ENCODE measurements around the gene CELA3A. TPM values are rescaled to one million over a fixed set of nuclear protein-coding genes. Genes with fewer than 3 reads are reported as not detected.

Gene CELA3A
- total and polyA plus RNA-seq, 10 of the 15 experiments (the other 5 are each of a cell fraction or from before 2014, with no cell fraction given): 7.6 TPM; not detected in 9

GRCh38 chr1:21966247-21967000, 35.0 kb upstream of the CELA3A start:
- H3K9me3 ChIP-seq (replicated peaks; ENCODE audit: control insufficient read depth, insufficient read depth, low read length): no peaks in the 10 kb centered on the region
- H3K27ac ChIP-seq (ENCODE audit: control insufficient read depth, insufficient read depth): no peak overlapping the region
- WGBS (ENCODE audit: insufficient coverage, insufficient replicate concordance, low lambda C conversion rate, missing lambda C conversion rate): 39% methylated on average over 15 of the region's 15 CpGs
- DNase-seq (ENCODE audit: low read depth, low spot score) (no peak), ATAC-seq (0 out of 3 replicates have a peak, but pooled peaks have one; percentile 27), FAIRE-seq (no peak)
- POLR2A ChIA-PET: interaction anchor here (0.6 kb wide), 1 partner anchor 205 kb away, joined by 3 read pairs; no protein-coding TSS in a partner anchor
- BruUV-seq (replicated peaks): no TSS peak
- H3K4me3 ChIP-seq: no peak overlapping the region
- RAD21 ChIA-PET (ENCODE audit: unreplicated experiment): no interaction called here
- no peak overlapping the region for H2AFZ ChIP-seq (ENCODE audit: control insufficient read depth, low read depth, low read length)
- SMC1A ChIA-PET (ENCODE audit: uncharacterized antibody, unreplicated experiment): interaction anchor here (1.3 kb wide), 1 partner anchor 58 kb away, joined by 4 read pairs; no protein-coding TSS in a partner anchor
- CTCF ChIA-PET: interaction anchor here (1.2 kb wide), 1 partner anchor 39 kb away, joined by 3 read pairs; no protein-coding TSS in a partner anchor
- no peak overlapping the region for H3K9ac ChIP-seq (ENCODE audit: control insufficient read depth, insufficient read depth, low read length)
- H3K27me3 ChIP-seq (replicated peaks in 1 of 2; ENCODE audit: control insufficient read depth in 2 of 2, insufficient read depth in 2 of 2, low read length in 1 of 2): no peaks in the 10 kb centered on the region
- H3K4me1 ChIP-seq (ENCODE audit: control insufficient read depth, insufficient read depth, low read length): no peaks in the 10 kb centered on the region
- no peak for TF ChIP-seq MYB (IDR thresholded peaks at IDR 0.05; ENCODE audit: borderline replicate concordance, low read depth, low read length)
- no peak for TF ChIP-seq BACH1 (IDR thresholded peaks at IDR 0.05; ENCODE audit: borderline replicate concordance)
- no peak for TF ChIP-seq E2F8 (IDR thresholded peaks at IDR 0.05; ENCODE audit: low read depth, partially characterized antibody)
- no peak for TF ChIP-seq HDAC6 (IDR thresholded peaks at IDR 0.05; ENCODE audit: unreplicated experiment)
- TF ChIP-seq NFYA (IDR thresholded peaks at IDR 0.05; ENCODE audit: borderline replicate concordance, low read depth, low read length): no peak
- TF ChIP-seq ETV6 (conservative IDR thresholded peaks at IDR 0.05 in 1 of 2, IDR thresholded peaks at IDR 0.05 in 1 of 2; ENCODE audit: borderline replicate concordance in 1 of 2, low read depth in 1 of 2): no peak
- no peak for TF ChIP-seq HDAC2 (IDR thresholded peaks at IDR 0.05)
- no peak for TF ChIP-seq PML (IDR thresholded peaks at IDR 0.05; ENCODE audit: low read length)
- TF ChIP-seq KDM1A (IDR thresholded peaks at IDR 0.05; ENCODE audit: borderline replicate concordance): no peak
- no peak for TF ChIP-seq NR2F1 (conservative IDR thresholded peaks at IDR 0.05)
- no peak for TF ChIP-seq BMI1 (IDR thresholded peaks at IDR 0.05; ENCODE audit: borderline replicate concordance)
- TF ChIP-seq USF1 (IDR thresholded peaks at IDR 0.05; ENCODE audit: borderline replicate concordance, extremely low read length, insufficient read depth, low read depth, low read length): no peak
- TF ChIP-seq CTCF (IDR thresholded peaks at IDR 0.05 in 2 of 3, conservative IDR thresholded peaks at IDR 0.05 in 1 of 3; ENCODE audit: control insufficient read depth in 2 of 3, extremely low read depth in 1 of 3, insufficient read depth in 1 of 3, low read depth in 3 of 3, low read length in 3 of 3): no peak
- no peaks in the 10 kb centered on the region for H3K79me2 ChIP-seq (ENCODE audit: control insufficient read depth, insufficient read depth, low read length)
- no peaks in the 10 kb centered on the region for H3K36me3 ChIP-seq (ENCODE audit: control insufficient read depth in 2 of 2, insufficient read depth in 2 of 2, low read length in 1 of 2)
- H3K4me2 ChIP-seq (ENCODE audit: control insufficient read depth, insufficient read depth): no peak overlapping the region
- intact Hi-C loops (cut with micrococcal nuclease; ENCODE audit: unreplicated experiment) (loop anchor here (2.0 to 10.0 kb wide), 2 partner anchors 26 to 182 kb away; partner anchors contain the start of gene USP48), in situ Hi-C loops (cut with MboI) (no loop called here)
- no peaks in the 10 kb centered on the region for H4K20me1 ChIP-seq (ENCODE audit: control insufficient read depth, insufficient read depth)

Measured in GM12878 (cell line).